Ovary (tissue), 3 donors: ENCODE data around the gene WWTR1.

Experiments
- CTCF ChIP-seq, 3 donors: fragments of 450-650 bp in 2 of 3; fragments of 200-600 bp in 1 of 3; IDR thresholded peaks; one replicate each; pipeline versions ENCODE4 v1.5.1 to v1.8.0; 2016 to 2022; ENCODE audit warnings: antibody characterized with exemption in 3 of 3, mild to moderate bottlenecking in 1 of 3
- EP300 ChIP-seq: sonication (generic); formaldehyde crosslinking; IDR thresholded peaks from one replicate; pipeline ENCODE4 v1.6.1; 2017; ENCODE audit warnings: antibody characterized with exemption
- donor health status: DM: no; HTN: no; CAD: no.

GRCh38 chr3:149620291-149621020 lies 37.4 kb downstream of the WWTR1 start:
- TF ChIP-seq CTCF (IDR thresholded peaks at IDR 0.05): no peak
- no peak for TF ChIP-seq EP300
